ENCODE results near the gene CLTB. TPM values are rescaled to one million over a fixed set of nuclear protein-coding genes. Genes with fewer than 3 reads are reported as not detected.

The CLTB gene
- total and polyA plus RNA-seq, 2 of the 13 experiments (the other 11 are each of a cell fraction or from before 2014, with no cell fraction given): 23.3 to 33.8 TPM

DNA sequence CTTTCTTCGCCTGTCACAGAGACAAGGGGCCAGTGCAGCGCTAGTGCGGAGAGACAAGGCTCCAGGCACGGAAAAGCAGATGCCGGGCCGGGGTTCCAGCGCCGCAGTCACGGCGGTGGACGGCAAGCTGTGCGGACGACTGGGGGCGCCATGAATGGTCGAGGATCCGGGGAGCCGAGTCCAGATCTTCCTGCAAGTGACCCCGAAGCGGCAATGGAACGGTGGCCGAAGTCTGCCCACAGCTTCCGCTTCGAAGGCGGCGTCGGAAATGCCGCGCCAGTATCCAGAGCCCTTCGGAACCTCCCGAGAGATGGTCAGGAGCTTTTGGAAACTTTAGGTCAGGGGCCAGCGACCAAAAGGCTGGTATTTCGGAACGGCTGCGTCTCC, 31.2 kb upstream of the CLTB start (continued):
- no peak; a peak in 1 of 4 replicates for TF ChIP-seq POLR2A (IDR thresholded peaks at IDR 0.05; ENCODE audit: insufficient read depth in 1 of 2, low read depth in 2 of 2, low read length in 2 of 2)
- TF ChIP-seq GABPA (IDR thresholded peaks at IDR 0.05; ENCODE audit: low read depth, low read length): no peak
- no peak for TF ChIP-seq GABPA (CRISPR knock-in tag; IDR thresholded peaks at IDR 0.05; ENCODE audit: low read depth)
- 0 out of 2 replicates have a peak, but pooled peaks have one; percentile 62 for TF ChIP-seq ISX (CRISPR knock-in tag; conservative IDR thresholded peaks at IDR 0.05)
- no peak for TF ChIP-seq ZNF225 (CRISPR knock-in tag; IDR thresholded peaks at IDR 0.05)
- TF ChIP-seq ZFP90 (CRISPR knock-in tag; IDR thresholded peaks at IDR 0.05; ENCODE audit: borderline replicate concordance): peak; percentile 73; the same call in 1 of the 2 replicates
- TF ChIP-seq ZSCAN22 (CRISPR knock-in tag; IDR thresholded peaks at IDR 0.05): no peak
- TF ChIP-seq, protein P1, sequence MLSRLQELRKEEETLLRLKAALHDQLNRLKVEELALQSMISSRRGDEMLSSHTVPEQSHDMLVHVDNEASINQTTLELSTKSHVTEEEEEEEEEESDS (CRISPR knock-in tag; IDR thresholded peaks at IDR 0.05; ENCODE audit: borderline replicate concordance): no peak
- no peak for TF ChIP-seq ARNT (IDR thresholded peaks at IDR 0.05)
- TF ChIP-seq MAFF (IDR thresholded peaks at IDR 0.05; ENCODE audit: low read depth, low read length): no peak
- TF ChIP-seq, protein P2, sequence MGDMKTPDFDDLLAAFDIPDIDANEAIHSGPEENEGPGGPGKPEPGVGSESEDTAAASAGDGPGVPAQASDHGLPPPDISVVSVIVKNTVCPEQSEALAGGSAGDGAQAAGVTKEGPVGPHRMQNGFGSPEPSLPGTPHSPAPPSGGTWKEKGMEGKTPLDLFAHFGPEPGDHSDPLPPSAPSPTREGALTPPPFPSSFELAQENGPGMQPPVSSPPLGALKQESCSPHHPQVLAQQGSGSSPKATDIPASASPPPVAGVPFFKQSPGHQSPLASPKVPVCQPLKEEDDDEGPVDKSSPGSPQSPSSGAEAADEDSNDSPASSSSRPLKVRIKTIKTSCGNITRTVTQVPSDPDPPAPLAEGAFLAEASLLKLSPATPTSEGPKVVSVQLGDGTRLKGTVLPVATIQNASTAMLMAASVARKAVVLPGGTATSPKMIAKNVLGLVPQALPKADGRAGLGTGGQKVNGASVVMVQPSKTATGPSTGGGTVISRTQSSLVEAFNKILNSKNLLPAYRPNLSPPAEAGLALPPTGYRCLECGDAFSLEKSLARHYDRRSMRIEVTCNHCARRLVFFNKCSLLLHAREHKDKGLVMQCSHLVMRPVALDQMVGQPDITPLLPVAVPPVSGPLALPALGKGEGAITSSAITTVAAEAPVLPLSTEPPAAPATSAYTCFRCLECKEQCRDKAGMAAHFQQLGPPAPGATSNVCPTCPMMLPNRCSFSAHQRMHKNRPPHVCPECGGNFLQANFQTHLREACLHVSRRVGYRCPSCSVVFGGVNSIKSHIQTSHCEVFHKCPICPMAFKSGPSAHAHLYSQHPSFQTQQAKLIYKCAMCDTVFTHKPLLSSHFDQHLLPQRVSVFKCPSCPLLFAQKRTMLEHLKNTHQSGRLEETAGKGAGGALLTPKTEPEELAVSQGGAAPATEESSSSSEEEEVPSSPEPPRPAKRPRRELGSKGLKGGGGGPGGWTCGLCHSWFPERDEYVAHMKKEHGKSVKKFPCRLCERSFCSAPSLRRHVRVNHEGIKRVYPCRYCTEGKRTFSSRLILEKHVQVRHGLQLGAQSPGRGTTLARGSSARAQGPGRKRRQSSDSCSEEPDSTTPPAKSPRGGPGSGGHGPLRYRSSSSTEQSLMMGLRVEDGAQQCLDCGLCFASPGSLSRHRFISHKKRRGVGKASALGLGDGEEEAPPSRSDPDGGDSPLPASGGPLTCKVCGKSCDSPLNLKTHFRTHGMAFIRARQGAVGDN (CRISPR knock-in tag; IDR thresholded peaks at IDR 0.05): peak; percentile 81
- 0 out of 4 replicates have a peak, but pooled peaks of 1 of the 2 experiments have one; percentile 66 for TF ChIP-seq HMGXB4 (CRISPR knock-in tag; IDR thresholded peaks at IDR 0.05; ENCODE audit: borderline replicate concordance in 1 of 2, low read depth in 1 of 2)
- no peak for TF ChIP-seq ZNF567 (CRISPR knock-in tag; IDR thresholded peaks at IDR 0.05; ENCODE audit: borderline replicate concordance)
- TF ChIP-seq ZFAT (CRISPR knock-in tag; conservative IDR thresholded peaks at IDR 0.05): no peak
- TF ChIP-seq ZNF263 (CRISPR knock-in tag; IDR thresholded peaks at IDR 0.05): no peak
- TF ChIP-seq ZNF800 (CRISPR knock-in tag; IDR thresholded peaks at IDR 0.05): no peak
- TF ChIP-seq ZNF790 (CRISPR knock-in tag; IDR thresholded peaks at IDR 0.05; ENCODE audit: borderline replicate concordance): no peak; the same call in 1 of the 2 replicates
- TF ChIP-seq, protein P3, sequence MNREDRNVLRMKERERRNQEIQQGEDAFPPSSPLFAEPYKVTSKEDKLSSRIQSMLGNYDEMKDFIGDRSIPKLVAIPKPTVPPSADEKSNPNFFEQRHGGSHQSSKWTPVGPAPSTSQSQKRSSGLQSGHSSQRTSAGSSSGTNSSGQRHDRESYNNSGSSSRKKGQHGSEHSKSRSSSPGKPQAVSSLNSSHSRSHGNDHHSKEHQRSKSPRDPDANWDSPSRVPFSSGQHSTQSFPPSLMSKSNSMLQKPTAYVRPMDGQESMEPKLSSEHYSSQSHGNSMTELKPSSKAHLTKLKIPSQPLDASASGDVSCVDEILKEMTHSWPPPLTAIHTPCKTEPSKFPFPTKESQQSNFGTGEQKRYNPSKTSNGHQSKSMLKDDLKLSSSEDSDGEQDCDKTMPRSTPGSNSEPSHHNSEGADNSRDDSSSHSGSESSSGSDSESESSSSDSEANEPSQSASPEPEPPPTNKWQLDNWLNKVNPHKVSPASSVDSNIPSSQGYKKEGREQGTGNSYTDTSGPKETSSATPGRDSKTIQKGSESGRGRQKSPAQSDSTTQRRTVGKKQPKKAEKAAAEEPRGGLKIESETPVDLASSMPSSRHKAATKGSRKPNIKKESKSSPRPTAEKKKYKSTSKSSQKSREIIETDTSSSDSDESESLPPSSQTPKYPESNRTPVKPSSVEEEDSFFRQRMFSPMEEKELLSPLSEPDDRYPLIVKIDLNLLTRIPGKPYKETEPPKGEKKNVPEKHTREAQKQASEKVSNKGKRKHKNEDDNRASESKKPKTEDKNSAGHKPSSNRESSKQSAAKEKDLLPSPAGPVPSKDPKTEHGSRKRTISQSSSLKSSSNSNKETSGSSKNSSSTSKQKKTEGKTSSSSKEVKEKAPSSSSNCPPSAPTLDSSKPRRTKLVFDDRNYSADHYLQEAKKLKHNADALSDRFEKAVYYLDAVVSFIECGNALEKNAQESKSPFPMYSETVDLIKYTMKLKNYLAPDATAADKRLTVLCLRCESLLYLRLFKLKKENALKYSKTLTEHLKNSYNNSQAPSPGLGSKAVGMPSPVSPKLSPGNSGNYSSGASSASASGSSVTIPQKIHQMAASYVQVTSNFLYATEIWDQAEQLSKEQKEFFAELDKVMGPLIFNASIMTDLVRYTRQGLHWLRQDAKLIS (CRISPR knock-in tag; IDR thresholded peaks at IDR 0.05): no peak

All from HepG2 (cell line).